ENCODE results near the gene AK4.

GRCh38 chr1:65222340-65222940, 74.4 kb downstream of the AK4 start:
- TF ChIP-seq CTCF (IDR thresholded peaks at IDR 0.05) (no peak), NFE2L1 (CRISPR knock-in tag; IDR thresholded peaks at IDR 0.05) (no peak), SP1 (CRISPR knock-in tag; conservative IDR thresholded peaks at IDR 0.05) (no peak), ATF3 (CRISPR knock-in tag; conservative IDR thresholded peaks at IDR 0.05) (no peak), NR2C2 (CRISPR knock-in tag; IDR thresholded peaks at IDR 0.05) (no peak), ELF4 (CRISPR knock-in tag; IDR thresholded peaks at IDR 0.05; ENCODE audit: low read depth) (no peak), JUN (CRISPR knock-in tag; IDR thresholded peaks at IDR 0.05) (no peak), ZNF232 (CRISPR knock-in tag; IDR thresholded peaks at IDR 0.05) (no peak), ZBTB21 (CRISPR knock-in tag; IDR thresholded peaks at IDR 0.05; ENCODE audit: borderline replicate concordance) (no peak), HMGXB4 (CRISPR knock-in tag; IDR thresholded peaks at IDR 0.05) (no peak), NR3C1 (CRISPR knock-in tag; conservative IDR thresholded peaks at IDR 0.05; ENCODE audit: low read depth) (no peak)
